VCaP (cell line): ENCODE measurements around the gene LTB4R2.
"Not testable (repeated sequence)": the region's sequence is repeated elsewhere in the genome, so short reads cannot be mapped to it uniquely, and the experiment has no call there.

Experiments used
- H3K27ac ChIP-seq: fragments of 450-650 bp; 2 replicates; pipeline ENCODE4 v1.5.1; 2017
- TF ChIP-seq, protein P1 (sequence below): fragments of 450-650 bp; conservative IDR thresholded peaks from 2 replicates; pipeline ENCODE4 v1.5.1; 2017; ENCODE audit warnings: mild to moderate bottlenecking, moderate library complexity

Gene LTB4R2

DNA sequence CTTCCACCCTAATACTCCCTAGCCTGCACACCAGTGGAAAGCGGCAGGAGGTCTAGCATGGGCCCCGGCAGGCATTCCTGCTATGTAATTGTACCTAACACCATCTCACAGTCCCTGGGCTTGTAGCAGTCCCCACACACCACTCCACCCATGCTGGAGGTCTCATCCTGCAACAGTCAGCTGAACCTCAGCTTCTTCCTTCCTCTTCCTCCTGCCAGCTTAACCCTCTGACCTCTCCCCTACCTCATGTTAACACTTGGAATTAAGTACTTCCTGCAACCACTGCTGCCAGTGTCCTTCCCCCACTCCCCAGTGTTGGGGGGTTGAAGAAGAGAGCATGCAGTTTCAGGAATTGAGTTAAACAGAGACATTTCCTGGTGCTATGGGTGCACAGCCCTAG lies 17.4 kb downstream of the LTB4R2 start:
- no peak overlapping the region for H3K27ac ChIP-seq
- TF ChIP-seq, protein P1, sequence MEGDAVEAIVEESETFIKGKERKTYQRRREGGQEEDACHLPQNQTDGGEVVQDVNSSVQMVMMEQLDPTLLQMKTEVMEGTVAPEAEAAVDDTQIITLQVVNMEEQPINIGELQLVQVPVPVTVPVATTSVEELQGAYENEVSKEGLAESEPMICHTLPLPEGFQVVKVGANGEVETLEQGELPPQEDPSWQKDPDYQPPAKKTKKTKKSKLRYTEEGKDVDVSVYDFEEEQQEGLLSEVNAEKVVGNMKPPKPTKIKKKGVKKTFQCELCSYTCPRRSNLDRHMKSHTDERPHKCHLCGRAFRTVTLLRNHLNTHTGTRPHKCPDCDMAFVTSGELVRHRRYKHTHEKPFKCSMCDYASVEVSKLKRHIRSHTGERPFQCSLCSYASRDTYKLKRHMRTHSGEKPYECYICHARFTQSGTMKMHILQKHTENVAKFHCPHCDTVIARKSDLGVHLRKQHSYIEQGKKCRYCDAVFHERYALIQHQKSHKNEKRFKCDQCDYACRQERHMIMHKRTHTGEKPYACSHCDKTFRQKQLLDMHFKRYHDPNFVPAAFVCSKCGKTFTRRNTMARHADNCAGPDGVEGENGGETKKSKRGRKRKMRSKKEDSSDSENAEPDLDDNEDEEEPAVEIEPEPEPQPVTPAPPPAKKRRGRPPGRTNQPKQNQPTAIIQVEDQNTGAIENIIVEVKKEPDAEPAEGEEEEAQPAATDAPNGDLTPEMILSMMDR, result no peak

GRCh38 chr14:24327914-24328313 lies 18.0 kb downstream of the LTB4R2 start:
- TF ChIP-seq, protein P1, result peak; percentile 76

DNA sequence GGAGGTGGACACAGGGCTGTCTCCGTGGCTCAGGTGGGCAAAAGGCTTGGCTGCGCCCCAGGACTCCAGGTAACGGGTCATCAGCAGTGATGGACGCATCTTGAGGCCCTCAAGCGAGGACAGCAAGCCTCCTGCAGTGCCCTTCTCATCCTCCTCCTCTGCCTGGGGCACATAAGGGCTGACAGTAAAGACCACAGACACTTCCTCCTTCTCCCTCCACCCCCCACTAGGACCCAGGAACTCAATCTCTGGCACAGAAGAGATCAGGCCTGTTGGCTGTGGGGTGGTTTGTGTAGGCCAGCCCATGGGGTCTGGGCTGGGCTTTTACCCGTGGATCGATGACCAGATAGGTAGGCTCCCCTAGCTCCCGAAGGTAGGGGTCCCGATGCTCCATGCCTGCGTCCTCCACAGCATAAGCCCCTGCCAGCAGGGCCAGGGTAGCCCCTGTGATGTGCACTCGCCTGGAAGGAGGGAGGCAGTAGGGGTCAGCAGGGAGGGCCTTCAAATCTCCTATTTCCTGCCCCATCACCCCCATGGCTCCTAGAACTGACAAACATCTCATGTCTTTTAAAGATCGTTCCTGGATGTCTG lies 19.2 kb downstream of the LTB4R2 start:
- TF ChIP-seq, protein P1, result no peak
- no peak overlapping the region for H3K27ac ChIP-seq

More at GRCh38 chr14:24327914-24328313, 18.0 kb downstream of the LTB4R2 start:
- not testable (repeated sequence) for H3K27ac ChIP-seq

- TF ChIP-seq, protein P1, result no peak
- H3K27ac ChIP-seq, result no peak overlapping the region
Observed at GRCh38 chr14:24329736-24330135, 19.8 kb downstream of the LTB4R2 start.

GRCh38 chr14:24330973-24331674 lies 21.2 kb downstream of the LTB4R2 start:
- no peak overlapping the region for H3K27ac ChIP-seq

GRCh38 chr14:24331731-24332267 lies 21.9 kb downstream of the LTB4R2 start:
- no peak overlapping the region for H3K27ac ChIP-seq
- TF ChIP-seq, protein P1, result no peak

More at GRCh38 chr14:24330973-24331674, 21.2 kb downstream of the LTB4R2 start:
- TF ChIP-seq, protein P1, result no peak

- no peak overlapping the region for H3K27ac ChIP-seq
- TF ChIP-seq, protein P1, result peak; percentile 67
Observed at GRCh38 chr14:24332268-24332993, 22.5 kb downstream of the LTB4R2 start.
